SW 1271 (cell line): ENCODE results near the gene PFKFB3.
"Not testable (repeated sequence)": the region's sequence is repeated elsewhere in the genome, so short reads cannot be mapped to it uniquely, and the experiment has no call there.

ENCODE experiments used
- DNase-seq, 2 experiments: peaks; one replicate each; lab custom pipeline; 2025; lab: John Stamatoyannopoulos, UW

PFKFB3 gene

DNA sequence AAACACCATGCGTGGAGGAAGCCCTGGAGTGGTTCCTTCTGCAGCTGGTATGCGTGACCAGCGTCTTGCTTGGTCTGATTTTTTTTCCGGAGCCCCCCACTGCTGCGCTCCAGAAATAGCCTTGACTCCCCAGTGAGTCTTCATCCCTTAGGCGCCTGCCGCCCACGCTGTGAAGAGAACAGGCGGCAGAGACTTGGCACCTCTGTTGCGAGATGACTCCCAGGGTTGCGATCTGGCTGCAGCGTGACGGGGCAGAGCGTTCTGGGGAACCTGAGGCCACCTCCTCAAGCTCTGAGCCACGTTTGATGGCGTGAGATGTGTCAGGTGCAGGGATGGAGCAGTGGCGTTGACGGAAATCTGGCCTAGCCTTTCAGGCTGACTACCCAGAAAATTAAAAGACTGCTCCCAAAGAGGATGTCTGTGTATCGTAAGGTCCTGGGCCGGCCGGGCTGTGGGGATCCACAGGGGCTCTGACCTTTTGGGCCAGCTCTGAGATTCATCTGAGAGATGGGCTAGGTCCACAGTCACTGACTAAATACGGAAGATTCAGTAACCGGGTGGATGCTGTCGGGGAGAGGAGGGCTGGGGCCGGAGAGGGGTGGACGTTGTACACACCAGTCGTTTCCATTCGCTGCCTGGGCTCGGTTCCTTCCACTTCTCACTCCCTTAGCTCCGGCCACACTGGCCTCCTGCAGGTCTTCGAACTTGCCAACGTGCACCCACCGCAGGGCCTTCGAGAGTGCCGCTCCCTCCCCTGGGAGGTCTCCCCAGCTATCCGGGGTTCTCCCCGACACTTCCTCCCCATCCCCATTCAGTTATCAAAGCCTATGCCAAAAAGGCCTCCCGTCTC, 33.8 kb downstream of the PFKFB3 start:
- no peak for DNase-seq

DNA sequence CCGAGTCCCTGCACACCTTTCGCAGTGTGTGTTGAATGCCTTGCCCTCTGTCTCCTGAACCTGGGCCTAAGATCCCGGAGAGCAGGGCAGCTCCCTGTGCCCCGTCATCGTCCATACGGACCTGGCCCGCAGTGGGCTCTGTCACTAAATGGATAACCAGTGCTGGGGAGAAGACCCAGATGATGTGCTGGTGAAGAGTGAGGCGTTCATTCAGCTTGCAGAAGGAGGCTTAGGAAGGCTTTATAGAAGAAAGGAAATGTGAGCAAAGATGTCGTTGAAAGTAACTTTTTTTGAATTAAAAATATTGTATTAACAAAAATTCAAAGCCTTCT, 34.4 kb downstream of the PFKFB3 start:
- no peak for DNase-seq

DNA sequence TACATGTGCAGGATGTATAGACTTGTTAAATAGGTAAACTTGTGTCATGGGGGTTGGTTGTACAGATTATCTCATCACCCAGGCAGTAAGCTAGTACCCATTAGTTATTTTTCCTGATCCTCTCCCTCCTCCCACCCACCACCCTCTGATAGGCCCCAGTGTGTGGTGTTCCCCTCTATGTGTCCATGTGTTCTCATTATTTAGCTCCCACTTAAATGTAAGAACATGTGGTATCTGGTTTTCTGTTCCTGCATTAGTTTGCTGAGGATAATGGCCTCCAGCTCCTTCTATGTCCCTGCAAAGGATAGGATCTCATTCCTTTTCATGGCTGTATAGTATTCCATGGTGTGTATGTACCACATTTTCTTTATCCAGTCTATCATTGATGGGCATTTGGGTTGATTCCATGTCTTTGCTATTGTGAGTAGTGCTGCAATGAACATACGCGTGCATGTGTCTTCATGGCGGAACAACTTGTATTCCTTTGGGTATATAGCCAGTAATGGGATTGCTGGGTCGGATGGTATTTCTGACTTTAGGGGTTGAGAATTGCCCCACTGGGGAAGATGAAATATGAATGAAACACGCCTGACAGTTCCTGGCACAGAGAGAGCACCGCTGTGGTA, 36.0 kb downstream of the PFKFB3 start:
- not testable (repeated sequence) for DNase-seq

DNA sequence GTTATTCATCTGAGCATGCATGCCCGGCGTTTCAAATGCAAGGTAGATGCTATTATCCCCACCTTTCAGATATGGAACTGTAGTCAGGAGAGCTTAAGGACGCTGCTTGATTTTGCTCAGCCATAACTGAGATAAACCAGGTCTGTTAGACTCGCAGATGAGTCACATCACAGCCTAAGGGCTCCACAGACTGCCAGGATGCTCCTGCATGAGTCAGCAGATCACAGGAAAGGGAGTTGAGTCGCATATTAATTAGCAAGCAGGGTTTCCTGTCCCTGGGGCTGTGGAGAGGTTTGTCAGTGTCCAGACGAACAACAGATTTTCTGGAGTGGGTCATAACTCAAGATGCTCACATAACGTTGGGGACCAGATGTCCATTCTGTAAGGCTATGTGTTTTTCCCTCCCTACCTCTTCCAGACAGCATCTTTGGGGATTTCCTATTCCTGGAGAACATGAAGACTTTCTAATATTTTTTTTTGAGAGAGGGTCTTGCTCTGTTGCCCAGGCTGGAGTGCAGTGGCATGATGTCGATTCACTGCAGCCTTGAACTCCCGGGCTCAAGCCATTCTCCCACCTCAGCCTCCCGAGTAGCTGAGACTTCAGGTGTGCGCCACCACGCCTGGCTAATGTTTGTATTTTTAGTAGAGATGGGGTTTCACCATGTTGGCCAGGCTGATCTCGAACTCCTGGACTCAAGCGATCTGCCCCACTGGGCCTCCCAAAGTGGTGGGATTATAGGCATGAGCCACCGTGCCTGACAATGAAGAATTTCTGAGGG, 36.7 kb downstream of the PFKFB3 start:
- DNase-seq, result peak; percentile 85 to 95

DNA sequence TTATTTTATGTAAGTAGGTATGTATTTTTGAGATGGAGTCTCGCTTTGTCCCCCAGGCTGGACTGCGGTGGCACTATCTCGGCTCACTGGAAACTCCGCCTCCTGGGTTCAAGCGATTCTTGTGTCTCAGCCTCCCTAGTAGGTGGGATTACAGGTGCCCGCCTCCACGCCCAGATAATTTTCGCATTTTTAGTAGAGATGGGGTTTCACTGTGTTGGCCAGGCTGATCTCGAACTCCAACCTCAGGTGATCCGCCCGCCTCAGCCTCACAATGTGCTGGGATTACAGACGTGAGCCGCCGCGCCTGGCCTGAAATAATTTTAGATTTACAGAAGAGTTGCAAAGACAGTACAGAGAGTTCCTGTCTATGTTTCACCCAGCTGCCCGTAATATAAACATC, 37.5 kb downstream of the PFKFB3 start:
- no peak for DNase-seq

DNA sequence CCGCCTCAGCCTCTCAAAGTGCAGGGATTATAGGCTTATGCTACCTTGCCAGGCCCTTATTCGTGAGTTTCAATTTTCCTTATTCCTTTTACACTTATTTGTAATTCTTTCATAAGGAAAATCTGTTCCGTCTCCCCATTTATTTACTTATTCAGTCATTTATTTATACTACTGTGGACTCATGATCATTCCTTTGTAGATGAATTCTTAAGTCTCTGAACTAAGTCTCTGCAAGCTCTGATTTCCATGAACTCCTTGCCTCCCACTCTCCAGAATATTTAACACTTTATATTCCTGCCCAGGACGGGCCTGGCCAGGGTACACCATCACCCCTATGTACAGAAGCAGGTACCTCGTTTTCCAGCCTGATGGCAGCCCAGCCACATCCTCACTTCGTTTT, 39.4 kb downstream of the PFKFB3 start:
- DNase-seq, result no peak

DNA sequence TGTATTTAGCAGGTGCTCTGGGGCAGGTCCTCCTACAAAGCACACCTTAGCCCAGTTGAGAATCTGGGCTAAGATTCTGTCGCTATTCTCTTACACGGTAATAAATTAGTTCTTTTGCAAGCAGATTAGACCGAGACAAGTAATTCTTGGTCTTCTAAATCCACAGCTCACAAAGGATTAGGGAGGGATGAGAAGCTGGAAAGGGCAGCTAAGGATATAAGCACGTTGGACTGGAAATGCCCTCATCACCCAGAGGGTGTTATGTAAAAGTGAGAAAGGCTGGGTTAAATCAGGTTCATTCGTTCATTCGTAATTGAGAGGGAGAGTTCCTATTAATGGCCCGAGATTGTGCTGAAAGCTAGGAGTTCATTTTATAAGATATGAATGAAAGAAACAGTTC, 41.8 kb downstream of the PFKFB3 start:
- DNase-seq, result no peak

DNA sequence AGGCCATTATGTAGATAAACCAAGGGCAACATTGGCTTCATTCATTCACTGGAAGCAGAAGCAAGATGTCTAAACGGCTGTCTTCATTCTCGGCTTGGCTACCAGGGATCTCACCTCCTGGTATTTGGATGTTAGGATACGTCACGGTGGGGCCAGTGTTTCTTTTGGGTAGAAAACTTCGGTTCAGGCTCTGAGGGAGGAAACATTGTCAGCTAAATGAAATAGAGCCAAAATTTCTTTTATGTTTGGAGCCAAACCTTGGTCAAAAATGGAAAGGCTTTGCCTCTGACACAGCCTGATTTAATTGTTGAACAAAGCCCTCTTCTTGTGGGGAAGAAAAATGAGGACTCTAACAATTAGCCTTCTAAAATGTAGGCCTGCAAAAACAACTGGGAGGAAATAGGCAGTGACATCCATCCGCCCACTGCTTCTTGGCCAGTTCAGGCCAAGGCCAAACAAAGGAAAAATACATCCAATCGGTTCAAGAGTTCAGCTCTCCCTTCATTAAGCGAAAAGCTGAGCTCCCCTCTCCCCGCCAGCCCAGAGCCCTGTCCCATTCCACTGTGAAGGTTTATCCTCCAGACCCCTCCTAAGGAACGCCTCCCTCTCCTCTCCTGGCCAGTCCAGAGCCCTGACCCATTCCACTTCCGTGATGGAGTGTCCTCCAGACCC, 44.4 kb downstream of the PFKFB3 start:
- DNase-seq, result no peak

DNA sequence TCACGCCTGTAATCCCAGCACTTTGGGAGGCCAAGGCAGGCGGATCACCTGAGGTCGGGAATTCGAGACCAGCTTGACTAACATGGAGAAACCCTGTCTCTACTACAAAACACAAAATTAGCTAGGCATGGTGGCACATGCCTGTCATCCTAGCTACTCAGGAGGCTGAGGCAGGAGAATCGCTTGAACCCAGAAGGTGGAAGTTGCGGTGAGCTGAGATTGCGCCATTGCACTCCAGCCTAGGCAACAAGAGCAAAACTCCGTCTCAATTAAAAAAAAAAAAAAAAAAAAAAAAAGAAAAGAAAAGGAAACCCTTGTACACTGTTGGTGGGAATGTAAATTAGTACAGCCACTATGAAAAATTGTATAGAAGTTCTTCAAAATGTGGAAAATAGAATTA, 46.2 kb downstream of the PFKFB3 start:
- DNase-seq, result not testable (repeated sequence)

DNA sequence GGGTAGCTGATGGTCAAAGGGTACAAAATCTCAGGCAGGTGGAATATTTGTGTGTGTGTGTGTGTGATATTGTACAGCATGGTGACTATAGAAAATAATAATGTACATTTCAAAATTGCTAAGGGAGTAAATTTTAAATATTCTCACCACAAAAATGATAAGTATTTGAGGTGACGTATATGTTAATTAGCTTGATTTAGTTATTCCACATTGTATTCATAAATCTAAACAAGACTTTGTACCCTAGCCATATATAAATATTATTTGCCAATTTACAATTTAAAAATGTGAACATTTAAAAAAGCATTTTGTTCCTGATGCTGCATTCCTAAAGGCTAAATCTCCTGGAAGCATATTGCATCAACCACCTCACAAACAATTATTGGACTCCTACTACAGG, 47.0 kb downstream of the PFKFB3 start:
- DNase-seq, result no peak

DNA sequence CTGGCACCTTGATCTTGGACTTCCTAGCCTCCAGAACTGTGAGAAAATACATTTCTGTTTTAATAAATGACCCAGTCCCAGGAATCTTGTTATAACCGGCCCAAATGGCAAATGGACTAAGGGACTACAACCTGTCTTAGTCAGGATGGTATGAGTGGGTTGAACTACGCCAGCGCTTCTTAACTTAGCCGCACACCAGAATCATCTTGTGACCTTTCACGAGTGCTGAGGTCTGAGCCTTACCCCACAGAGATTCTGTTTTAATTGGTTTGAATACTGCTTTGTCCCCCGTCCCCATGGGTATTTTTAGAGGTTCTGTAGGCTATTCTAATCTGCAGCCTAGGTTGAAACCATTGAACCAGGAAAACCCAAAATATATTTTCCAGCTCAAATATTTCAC, 48.0 kb downstream of the PFKFB3 start:
- DNase-seq, result no peak

DNA sequence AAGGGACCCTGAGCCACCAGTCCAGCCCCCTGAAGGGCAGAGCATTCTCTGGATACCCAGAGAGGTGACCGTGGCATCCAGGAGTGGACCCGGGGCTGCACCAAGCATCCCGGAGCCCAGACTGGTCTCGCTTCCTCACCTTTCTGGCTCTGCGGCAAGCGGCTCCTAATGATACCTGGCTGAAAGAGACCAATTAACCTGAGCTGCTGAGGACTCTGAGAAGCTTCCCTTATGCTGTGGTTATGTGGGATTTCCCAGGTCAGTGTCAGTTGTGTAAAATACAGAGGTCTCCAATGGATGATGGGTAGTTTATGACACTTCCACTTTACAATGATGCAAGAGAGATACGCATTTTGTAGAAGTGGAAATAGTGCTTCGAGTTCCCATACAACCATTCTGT, 51.5 kb downstream of the PFKFB3 start:
- DNase-seq, result no peak

DNA sequence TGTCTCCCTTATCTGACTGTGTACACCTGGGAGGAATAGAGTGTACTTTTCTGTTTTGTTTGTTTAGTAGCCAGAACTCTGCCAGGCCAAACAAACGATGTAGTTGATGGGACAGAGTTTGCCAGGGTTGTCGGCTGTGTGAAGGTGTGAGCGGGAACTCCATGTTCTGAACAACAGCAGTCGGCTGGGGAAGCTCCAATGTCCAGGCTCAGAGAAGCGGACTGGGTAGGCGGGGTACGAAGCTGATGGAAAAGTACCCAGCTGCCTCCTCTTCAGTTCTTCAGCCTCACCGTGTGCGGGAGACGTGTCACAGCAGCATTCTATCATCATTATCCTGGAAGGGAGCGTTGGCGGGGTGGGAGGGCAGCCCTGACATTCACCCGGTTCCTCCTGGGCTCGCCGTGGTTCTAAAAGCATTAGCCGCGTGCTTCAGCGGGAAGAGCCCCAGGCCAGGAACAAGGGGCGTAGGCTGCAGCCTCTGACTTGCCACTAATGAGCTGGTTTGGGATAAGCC, 52.9 kb downstream of the PFKFB3 start:
- no peak for DNase-seq

DNA sequence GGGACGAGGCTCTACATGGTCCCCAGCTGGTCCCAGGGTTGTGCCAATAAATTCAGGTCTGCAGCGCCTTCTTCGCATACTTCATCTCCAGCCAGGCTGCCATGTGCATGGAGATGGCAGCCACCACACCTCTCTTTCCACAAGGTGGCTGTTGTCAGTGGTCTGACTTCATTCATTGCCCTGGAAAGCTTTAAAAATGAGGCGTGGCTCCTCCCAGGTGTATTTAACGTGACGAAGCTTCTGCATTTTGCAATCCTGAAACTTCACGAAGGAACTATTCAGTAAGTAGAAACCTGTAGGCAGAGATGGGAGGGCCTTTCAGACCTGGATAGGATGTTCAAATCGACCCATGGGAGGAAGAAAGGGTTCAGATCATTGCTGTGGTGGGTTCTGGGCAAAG, 53.7 kb downstream of the PFKFB3 start:
- no peak for DNase-seq

DNA sequence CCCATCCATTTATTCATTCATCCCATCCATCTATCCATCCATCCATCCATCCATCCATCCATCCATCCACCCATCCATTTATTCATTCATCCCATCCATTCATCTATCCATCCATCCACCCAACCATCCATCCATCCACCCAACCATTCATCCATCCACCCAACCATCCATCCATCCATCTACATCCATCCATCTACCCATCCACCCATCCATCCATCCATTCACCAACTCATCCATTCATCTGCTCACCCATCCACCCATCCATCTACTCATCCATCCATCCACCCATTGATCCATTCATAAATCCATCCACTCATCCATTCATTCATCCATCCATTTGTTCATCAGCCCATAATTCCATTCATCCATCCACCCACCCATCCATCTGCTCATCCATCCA, 56.4 kb downstream of the PFKFB3 start:
- DNase-seq, result no peak

DNA sequence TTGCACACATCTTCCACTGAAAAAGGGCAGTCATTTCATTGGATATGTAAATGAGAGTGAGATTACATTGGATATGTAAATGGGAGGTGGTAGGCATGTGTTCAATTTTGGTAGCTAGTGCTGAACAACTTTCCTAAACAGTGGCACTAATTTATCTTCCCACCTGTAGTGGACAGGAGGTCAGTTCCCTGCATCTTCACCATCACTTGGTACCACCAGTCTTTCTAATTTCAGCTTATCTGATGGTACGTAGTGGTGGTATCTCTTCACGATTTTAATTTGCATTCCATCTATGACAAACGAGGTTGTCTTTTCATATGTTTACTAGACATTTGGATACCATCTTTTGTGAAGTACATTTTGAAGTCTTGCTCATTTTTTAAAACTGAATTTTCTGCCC, 58.1 kb downstream of the PFKFB3 start:
- no peak for DNase-seq

DNA sequence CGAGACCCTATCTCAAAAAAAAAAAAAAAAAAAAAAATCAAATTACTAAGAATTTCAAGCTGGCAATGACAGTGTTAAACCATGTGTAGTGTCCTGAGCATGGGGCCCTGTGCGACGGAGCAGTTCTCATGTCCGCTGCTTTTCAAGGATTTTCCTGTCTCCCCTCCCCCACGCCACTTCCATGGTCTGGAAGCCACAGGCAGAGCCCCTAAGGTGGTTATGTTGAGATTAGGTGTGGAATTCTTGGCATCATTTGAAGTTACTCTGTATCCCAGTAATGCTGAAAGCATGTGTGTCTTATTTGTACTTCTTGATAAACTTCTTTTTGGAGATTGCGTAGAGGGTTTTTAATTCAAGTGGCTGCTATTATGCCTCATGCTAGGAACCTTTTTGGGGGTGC, 65.2 kb downstream of the PFKFB3 start:
- DNase-seq, result no peak

DNA sequence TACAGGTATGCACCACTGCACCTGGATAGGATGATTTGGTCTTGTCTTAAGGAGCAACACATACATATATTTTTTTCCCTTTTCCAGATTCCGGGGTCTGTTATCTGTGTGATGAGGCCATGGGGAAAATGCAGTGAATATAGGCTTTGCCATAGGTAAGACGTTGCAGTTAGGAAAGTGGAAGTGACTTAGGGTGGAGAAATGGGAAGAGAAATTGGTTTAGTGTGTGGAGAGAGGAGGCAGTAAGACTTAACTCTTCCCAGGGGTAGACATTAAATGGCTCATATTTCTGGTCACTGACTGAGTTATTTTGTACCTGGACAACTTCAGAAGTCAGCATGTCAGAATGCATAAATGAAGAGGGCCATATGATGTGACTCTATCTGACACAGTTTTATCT, 66.7 kb downstream of the PFKFB3 start:
- no peak for DNase-seq

DNA sequence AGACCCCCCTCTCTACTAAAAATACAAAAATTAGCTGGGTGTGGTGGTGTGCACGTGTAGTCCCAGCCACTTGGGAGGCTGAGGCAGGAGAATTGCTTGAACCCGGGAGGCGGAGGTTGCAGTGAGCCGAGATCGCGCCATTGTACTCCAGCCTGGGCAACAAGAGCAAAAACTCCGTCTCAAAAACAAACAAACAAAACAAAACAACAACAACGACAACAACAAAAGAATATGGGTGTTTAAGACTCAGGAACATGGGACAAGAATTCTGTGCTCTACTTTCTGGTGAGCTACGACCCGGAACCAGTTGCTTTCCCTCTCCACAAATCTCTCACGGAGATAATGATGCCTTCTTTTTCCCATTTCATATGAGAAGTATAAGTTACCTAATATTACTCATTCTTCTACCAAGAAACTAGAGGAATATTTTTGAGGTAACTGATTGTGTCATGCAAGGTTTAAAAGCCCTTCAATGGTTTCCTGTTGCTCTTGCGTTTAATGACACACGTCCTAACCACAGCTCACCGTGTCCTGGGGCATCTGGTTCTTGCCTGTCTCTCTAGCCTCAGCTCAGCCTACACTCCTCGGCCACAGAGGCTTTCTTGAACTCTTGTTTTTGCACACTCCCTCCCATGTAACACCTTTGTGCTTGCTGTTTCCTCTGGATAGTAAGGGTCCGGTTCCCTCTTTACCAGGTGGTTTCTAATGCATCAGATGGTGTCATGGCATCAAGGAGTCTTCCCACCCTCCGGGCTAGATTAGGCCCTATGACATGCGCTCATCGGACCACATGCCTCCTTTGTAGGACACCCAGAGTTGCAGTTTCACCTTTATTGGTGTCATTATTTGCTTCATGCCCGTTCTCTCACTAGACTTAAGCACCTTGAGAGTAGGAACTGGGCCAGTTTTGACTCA, 67.5 kb downstream of the PFKFB3 start:
- no peak for DNase-seq

DNA sequence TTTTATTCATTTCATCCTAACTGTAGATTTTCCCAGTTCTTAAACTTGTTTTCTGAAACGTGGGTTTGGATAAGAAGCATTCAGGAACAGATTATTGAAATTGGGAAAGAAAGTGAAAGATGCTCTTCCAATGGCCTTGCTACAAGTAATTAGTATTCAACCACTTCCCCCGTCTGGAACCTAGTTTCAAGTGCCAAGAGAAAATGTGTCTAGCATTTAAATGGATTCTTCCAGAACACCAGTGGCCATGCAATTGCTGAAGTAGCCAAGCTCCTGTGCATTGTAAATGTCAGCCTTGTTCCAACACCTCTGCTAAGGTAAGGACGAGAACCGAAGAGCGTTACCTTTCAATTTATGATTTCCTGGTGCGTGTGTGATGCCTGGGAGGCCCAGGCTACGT, 68.2 kb downstream of the PFKFB3 start:
- no peak for DNase-seq

DNA sequence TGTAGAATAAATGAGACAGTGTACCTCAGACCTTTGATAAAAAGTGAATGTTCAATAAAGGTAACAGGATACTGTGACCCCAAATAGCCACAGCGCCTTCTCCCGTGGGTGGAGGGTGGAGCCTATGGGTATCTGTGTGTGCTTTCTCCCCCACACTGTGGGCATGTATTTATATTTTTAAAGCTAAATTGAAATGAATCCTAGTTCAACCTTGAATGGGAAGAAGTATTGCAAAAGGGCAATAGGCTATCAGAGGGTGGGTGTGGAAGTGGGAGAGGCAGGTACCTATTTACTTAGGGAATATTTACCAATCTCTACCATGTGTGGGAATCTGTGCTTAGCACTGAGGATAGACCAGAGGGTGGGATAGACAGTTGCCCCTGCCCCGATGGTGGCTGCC, 68.9 kb downstream of the PFKFB3 start:
- DNase-seq, result no peak
